Upper lobe of left lung (tissue), 4 donors: ENCODE measurements around the gene POR.
"Not testable (repeated sequence)": the region's sequence is repeated elsewhere in the genome, so short reads cannot be mapped to it uniquely, and the experiment has no call there.

ENCODE experiments used
- EP300 ChIP-seq, 4 donors: sonication (generic); formaldehyde crosslinking; IDR thresholded peaks; one replicate each; pipeline ENCODE4 v1.5.1; 2017; ENCODE audit warnings: antibody characterized with exemption in 4 of 4, control low read depth in 2 of 4
- POLR2A ChIP-seq, 4 donors: fragments of 450-650 bp; IDR thresholded peaks; one replicate each; pipeline ENCODE4 v1.5.1; 2016 to 2017; ENCODE audit warnings: antibody characterized with exemption in 4 of 4, mild to moderate bottlenecking in 2 of 4
- TF ChIP-seq, protein P1 (sequence below), 6 experiments: fragments of 450-650 bp in 4 of 6; fragments of 200-600 bp in 2 of 6; sonication (generic) in 2 of 6; IDR thresholded peaks; one replicate each; pipeline ENCODE4 v1.5.1; 2016 to 2019; ENCODE audit warnings: antibody characterized with exemption in 6 of 6

DNA sequence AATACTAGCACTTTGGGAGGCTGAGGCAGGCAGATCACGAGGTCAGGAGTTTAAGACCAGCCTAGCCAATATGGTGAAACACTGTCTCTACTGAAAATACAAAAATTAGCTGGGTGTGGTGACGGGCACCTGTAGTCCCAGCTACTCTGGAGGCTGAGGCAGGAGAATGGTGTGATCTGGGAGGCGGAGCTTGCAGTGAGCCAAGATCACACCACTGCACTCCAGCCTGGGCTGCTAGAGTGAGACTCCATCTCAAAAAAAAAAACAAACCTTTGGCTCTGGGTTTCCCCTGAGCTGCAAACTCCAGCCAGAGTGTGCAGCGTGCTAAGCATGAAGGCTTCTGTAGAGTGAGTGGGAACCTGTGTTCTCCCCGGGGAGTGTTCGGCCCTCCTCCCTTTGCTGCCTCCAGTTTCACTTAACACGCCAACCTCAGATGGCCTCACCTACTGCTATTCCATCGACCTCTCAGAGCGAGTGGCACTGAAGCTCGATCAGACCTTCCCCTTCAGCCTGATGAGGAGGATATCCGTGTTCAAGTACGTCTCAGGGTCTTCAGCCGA, 31.6 kb upstream of the POR start:
- TF ChIP-seq, protein P1, sequence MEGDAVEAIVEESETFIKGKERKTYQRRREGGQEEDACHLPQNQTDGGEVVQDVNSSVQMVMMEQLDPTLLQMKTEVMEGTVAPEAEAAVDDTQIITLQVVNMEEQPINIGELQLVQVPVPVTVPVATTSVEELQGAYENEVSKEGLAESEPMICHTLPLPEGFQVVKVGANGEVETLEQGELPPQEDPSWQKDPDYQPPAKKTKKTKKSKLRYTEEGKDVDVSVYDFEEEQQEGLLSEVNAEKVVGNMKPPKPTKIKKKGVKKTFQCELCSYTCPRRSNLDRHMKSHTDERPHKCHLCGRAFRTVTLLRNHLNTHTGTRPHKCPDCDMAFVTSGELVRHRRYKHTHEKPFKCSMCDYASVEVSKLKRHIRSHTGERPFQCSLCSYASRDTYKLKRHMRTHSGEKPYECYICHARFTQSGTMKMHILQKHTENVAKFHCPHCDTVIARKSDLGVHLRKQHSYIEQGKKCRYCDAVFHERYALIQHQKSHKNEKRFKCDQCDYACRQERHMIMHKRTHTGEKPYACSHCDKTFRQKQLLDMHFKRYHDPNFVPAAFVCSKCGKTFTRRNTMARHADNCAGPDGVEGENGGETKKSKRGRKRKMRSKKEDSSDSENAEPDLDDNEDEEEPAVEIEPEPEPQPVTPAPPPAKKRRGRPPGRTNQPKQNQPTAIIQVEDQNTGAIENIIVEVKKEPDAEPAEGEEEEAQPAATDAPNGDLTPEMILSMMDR (IDR thresholded peaks at IDR 0.05), result not testable (repeated sequence)
- TF ChIP-seq POLR2A, EP300 (IDR thresholded peaks at IDR 0.05): not testable (repeated sequence)
